T-helper 1 cell (primary cell): Measurements from ENCODE around the gene PCDH15.

Experiments used
- DNase-seq, 5 donors: peaks; one replicate each; pipeline ENCODE4 v3.0.0-alpha.2; 2012 to 2020

The PCDH15 gene

GRCh38 chr10:54108961-54109360 is 692.1 kb downstream of the PCDH15 start:
- no peak for DNase-seq

- no peak for DNase-seq
Measured at GRCh38 chr10:54096892-54097291, 704.1 kb downstream of the PCDH15 start.

GRCh38 chr10:54094321-54094720 is 706.7 kb downstream of the PCDH15 start:
- no peak for DNase-seq

GRCh38 chr10:54091237-54091636 is 709.8 kb downstream of the PCDH15 start:
- no peak for DNase-seq

GRCh38 chr10:54081950-54082349 is 719.1 kb downstream of the PCDH15 start:
- no peak for DNase-seq

GRCh38 chr10:54067361-54067760 is 733.7 kb downstream of the PCDH15 start:
- DNase-seq: no peak

GRCh38 chr10:54066646-54067045 is 734.4 kb downstream of the PCDH15 start:
- DNase-seq: no peak

GRCh38 chr10:54065106-54065505 is 735.9 kb downstream of the PCDH15 start:
- no peak for DNase-seq

GRCh38 chr10:54064215-54064614 is 736.8 kb downstream of the PCDH15 start:
- no peak for DNase-seq

GRCh38 chr10:54063514-54063913 is 737.5 kb downstream of the PCDH15 start:
- no peak for DNase-seq

GRCh38 chr10:54060572-54060971 is 740.5 kb downstream of the PCDH15 start:
- DNase-seq: no peak

GRCh38 chr10:54057357-54057756 is 743.7 kb downstream of the PCDH15 start:
- DNase-seq: no peak

GRCh38 chr10:54026340-54026739 is 774.7 kb downstream of the PCDH15 start:
- no peak for DNase-seq

GRCh38 chr10:54011117-54011516 is 789.9 kb downstream of the PCDH15 start:
- DNase-seq: no peak

GRCh38 chr10:54010337-54010933 is 790.6 kb downstream of the PCDH15 start:
- DNase-seq: no peak

GRCh38 chr10:54009672-54010071 is 791.4 kb downstream of the PCDH15 start:
- DNase-seq: no peak

GRCh38 chr10:54002077-54002476 is 799.0 kb downstream of the PCDH15 start:
- no peak for DNase-seq

- no peak for DNase-seq
Measured at GRCh38 chr10:53997953-53998352, 803.1 kb downstream of the PCDH15 start.

GRCh38 chr10:53990799-53991238 is 810.2 kb downstream of the PCDH15 start:
- DNase-seq: no peak

- DNase-seq: no peak
Measured at GRCh38 chr10:53983431-53983830, 817.6 kb downstream of the PCDH15 start.

- no peak for DNase-seq
Measured at GRCh38 chr10:53980210-53980609, 820.8 kb downstream of the PCDH15 start.

GRCh38 chr10:53978301-53978700 is 822.7 kb downstream of the PCDH15 start:
- DNase-seq: no peak

- DNase-seq: no peak
Measured at GRCh38 chr10:53977267-53977666, 823.8 kb downstream of the PCDH15 start.

GRCh38 chr10:53957401-53957800 is 843.6 kb downstream of the PCDH15 start:
- DNase-seq: no peak

- no peak for DNase-seq
Measured at GRCh38 chr10:53955091-53955490, 845.9 kb downstream of the PCDH15 start.
